Tibial artery (tissue), 4 donors: ENCODE results near the gene TNRC6C.

Source experiments
- DNase-seq, 2 donors: peaks; one replicate each; pipeline ENCODE4 v3.0.0-alpha.2; 2019
- H3K27ac ChIP-seq, 2 donors: fragments of 200-600 bp; sonication (generic) in 1 of 2; 1 replicate in 1 of 2; 2 replicates in 1 of 2; pipeline ENCODE4 v1.5.1; 2018 to 2019; ENCODE audit warnings: mild to moderate bottlenecking in 1 of 2
- H3K27me3 ChIP-seq, 2 donors: fragments of 200-600 bp; sonication (generic) in 1 of 2; one replicate each; pipeline versions ENCODE4 v1.5.1 to v1.6.0; 2016 to 2019
- H3K36me3 ChIP-seq, 3 donors: fragments of 200-600 bp; sonication (generic) in 2 of 3; one replicate each; pipeline ENCODE4 v1.5.1; 2016 to 2019; ENCODE audit warnings: mild to moderate bottlenecking in 2 of 3
- H3K4me1 ChIP-seq, 4 donors: fragments of 200-600 bp; sonication (generic) in 2 of 4; 1 replicate in 3 of 4; 2 replicates in 1 of 4; pipeline ENCODE4 v1.5.1; 2016 to 2019
- H3K4me3 ChIP-seq, 2 donors: fragments of 200-600 bp; sonication (generic) in 1 of 2; 1 replicate in 1 of 2; 2 replicates in 1 of 2; pipeline ENCODE4 v1.5.1; 2018 to 2019; ENCODE audit warnings: mild to moderate bottlenecking in 2 of 2
- H3K9me3 ChIP-seq, 3 donors: fragments of 200-600 bp; sonication (generic) in 1 of 3; one replicate each; pipeline ENCODE4 v1.5.1; 2016 to 2019
- intact Hi-C: fragments of 100-400 bp; cut with DNase I; formaldehyde crosslinking; loops from one replicate; pipeline ENCODE4 v1.15.0; 2023; ENCODE audit warnings: low total_unique reads
- TF ChIP-seq, protein P1 (sequence below), 2 experiments: fragments of 200-600 bp in 1 of 2; fragments of 450-650 bp in 1 of 2; IDR thresholded peaks; one replicate each; pipeline ENCODE4 v1.5.1; 2017 to 2019; ENCODE audit warnings: antibody characterized with exemption in 2 of 2, mild to moderate bottlenecking in 1 of 2, moderate library complexity in 1 of 2

Gene TNRC6C

DNA sequence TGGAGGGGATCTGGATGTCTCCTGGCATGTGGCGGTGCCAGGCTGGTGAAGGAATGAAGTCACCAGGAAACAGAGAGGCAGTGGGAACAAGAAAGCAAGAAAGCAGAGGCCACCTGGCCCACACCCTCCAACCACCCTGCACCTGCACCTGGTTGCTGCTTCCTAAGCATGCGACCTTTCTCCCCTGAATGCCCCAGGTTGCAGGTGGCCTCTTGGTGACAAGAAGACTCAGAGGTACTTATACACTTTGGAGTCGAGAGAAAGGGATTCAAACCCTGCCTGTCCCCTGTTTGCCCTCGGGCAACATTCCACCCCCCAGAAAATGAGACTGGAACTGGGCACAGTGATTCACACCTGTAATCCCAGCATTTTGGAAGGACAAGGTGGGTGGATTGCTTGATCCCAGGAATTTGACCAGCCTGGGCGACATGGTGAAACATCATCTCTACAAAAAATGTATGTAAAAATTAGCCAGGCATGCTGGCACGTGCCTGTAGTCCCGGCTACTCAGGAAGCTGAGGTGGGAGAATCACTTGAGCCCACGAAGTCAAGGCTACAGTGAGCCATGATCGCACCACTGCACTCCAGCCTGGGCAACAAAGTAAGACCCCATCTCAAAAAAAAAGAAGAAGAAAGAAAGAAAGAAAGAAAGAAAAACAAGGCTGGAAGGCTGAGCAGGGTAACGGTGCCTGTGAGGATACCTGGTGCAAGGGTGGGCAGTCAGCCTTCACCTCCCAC lies 34.6 kb upstream of the TNRC6C start:
- DNase-seq: peak in 1 of 2 donors; percentile 19
- peaks cover 0 to 8% (median 2%) of the 10 kb centered on the region in 4 donors for H3K4me1 ChIP-seq
- no peak overlapping the region for H3K4me3 ChIP-seq
- no peak overlapping the region for H3K27ac ChIP-seq
- peaks cover 0 to 5% (median 0%) of the 10 kb centered on the region in 3 donors for H3K9me3 ChIP-seq
- intact Hi-C loops: no loop called here
- peaks cover 0 to 11% of the 10 kb centered on the region in 2 donors for H3K27me3 ChIP-seq
- TF ChIP-seq, protein P1, sequence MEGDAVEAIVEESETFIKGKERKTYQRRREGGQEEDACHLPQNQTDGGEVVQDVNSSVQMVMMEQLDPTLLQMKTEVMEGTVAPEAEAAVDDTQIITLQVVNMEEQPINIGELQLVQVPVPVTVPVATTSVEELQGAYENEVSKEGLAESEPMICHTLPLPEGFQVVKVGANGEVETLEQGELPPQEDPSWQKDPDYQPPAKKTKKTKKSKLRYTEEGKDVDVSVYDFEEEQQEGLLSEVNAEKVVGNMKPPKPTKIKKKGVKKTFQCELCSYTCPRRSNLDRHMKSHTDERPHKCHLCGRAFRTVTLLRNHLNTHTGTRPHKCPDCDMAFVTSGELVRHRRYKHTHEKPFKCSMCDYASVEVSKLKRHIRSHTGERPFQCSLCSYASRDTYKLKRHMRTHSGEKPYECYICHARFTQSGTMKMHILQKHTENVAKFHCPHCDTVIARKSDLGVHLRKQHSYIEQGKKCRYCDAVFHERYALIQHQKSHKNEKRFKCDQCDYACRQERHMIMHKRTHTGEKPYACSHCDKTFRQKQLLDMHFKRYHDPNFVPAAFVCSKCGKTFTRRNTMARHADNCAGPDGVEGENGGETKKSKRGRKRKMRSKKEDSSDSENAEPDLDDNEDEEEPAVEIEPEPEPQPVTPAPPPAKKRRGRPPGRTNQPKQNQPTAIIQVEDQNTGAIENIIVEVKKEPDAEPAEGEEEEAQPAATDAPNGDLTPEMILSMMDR (IDR thresholded peaks at IDR 0.05): no peak
- no peaks in the 10 kb centered on the region for H3K36me3 ChIP-seq

DNA sequence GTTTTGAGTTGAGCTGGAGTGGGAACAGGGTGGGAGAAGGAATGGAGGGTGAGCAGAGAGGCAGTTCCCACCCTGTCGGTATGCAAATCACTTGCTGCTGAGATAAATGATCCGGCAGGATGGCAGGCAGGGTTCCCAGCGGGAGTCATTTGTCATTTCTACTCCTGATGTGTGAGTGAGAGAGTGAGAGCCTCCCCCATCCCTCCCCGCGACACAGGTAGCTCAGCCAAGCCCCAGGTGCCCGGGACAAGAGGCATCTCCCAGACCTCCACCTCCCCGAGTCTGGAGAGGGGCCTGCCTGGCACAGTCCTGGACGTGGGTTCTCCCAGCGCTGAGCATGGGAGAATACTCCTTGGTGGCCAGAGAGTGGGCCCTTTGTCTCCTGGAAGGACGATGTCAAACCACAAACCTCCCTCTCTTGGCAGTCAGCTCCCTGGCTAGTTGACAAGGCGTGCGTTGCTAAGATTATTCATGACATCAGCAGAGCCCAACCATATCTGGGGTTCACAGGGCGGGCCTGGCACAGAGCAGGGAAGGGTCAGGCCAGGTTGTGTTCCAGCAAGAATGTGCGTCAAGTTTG lies 33.7 kb upstream of the TNRC6C start:
- peak; percentile 41 to 74 for DNase-seq
- TF ChIP-seq, protein P1 (IDR thresholded peaks at IDR 0.05): no peak
- Histone ChIP-seq H3K27ac (no peak overlapping the region), H3K36me3 (no peaks in the 10 kb centered on the region), H3K9me3 (peaks cover 0 to 5% (median 0%) of the 10 kb centered on the region in 3 donors), H3K4me1 (peaks cover 0 to 8% (median 2%) of the 10 kb centered on the region in 4 donors), H3K4me3 (no peak overlapping the region), H3K27me3 (peaks cover 0 to 10% of the 10 kb centered on the region in 2 donors)
- intact Hi-C loops: no loop called here

DNA sequence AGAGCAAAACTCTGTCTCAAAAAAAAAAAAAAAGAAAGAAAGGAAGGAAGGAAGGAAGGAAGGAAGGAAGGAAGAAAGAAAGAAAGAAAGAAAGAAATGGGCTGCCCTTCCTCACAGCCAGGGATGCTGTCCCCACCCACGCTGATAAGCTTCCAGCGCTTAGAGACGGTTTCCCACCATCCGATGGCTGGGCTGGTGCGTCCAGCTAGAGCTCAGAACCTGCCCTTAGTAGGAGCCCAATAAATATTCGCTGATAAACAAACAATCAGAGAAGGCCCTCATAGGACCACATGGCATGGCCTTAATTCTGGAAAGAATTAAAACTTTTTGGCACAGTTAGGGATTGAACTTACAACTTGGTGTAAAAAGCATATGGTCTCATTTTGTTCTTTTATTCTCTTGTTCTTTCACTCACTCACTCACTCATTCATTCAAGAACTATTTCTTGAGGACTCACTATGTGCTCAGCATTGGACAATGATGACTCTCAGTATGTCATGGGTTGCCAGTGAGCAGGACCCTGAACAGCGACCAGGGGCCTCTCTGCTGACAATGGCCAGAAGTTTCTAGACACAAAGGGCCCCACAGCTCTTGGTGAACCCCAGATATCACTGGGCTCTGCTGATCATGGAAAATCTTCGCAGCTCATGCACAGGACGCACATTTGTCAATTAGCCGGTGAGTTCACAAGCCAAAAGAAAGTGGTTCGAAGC lies 32.5 kb upstream of the TNRC6C start:
- Histone ChIP-seq H3K27me3 (peaks cover 0 to 14% of the 10 kb centered on the region in 2 donors), H3K36me3 (no peaks in the 10 kb centered on the region), H3K4me1 (peaks cover 0 to 8% (median 2%) of the 10 kb centered on the region in 4 donors), H3K27ac (no peak overlapping the region), H3K9me3 (peaks cover 0 to 5% (median 0%) of the 10 kb centered on the region in 3 donors), H3K4me3 (no peak overlapping the region)
- intact Hi-C loops: no loop called here
- TF ChIP-seq, protein P1 (IDR thresholded peaks at IDR 0.05): no peak
- DNase-seq: no peak

DNA sequence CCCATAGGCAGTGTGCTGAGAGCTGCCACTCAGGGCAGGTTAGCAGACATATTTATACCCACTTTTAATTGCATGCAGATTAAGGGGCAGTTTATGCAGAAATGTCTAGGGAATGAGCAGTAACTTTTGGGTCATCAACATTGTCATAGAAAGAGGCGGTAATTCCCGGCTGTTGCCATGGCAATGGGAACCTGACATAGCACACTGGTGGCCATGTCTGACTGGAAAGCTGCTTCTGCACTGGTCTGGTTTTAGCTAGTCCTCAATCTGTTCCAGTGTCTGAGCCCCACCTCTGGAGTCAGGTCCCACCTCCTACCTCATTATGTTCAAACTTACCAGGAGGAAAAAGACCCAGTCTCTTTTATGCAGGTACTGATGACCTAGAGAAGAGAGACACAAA lies 31.5 kb upstream of the TNRC6C start:
- peaks cover 0 to 8% (median 2%) of the 10 kb centered on the region in 4 donors for H3K4me1 ChIP-seq
- H3K4me3 ChIP-seq: no peak overlapping the region
- DNase-seq: no peak
- H3K36me3 ChIP-seq: no peaks in the 10 kb centered on the region
- H3K27ac ChIP-seq: no peak overlapping the region
- intact Hi-C loops: no loop called here
- H3K9me3 ChIP-seq: peaks cover 0 to 1% (median 0%) of the 10 kb centered on the region in 3 donors
- TF ChIP-seq, protein P1 (IDR thresholded peaks at IDR 0.05): no peak
- peaks cover 0 to 18% of the 10 kb centered on the region in 2 donors for H3K27me3 ChIP-seq

DNA sequence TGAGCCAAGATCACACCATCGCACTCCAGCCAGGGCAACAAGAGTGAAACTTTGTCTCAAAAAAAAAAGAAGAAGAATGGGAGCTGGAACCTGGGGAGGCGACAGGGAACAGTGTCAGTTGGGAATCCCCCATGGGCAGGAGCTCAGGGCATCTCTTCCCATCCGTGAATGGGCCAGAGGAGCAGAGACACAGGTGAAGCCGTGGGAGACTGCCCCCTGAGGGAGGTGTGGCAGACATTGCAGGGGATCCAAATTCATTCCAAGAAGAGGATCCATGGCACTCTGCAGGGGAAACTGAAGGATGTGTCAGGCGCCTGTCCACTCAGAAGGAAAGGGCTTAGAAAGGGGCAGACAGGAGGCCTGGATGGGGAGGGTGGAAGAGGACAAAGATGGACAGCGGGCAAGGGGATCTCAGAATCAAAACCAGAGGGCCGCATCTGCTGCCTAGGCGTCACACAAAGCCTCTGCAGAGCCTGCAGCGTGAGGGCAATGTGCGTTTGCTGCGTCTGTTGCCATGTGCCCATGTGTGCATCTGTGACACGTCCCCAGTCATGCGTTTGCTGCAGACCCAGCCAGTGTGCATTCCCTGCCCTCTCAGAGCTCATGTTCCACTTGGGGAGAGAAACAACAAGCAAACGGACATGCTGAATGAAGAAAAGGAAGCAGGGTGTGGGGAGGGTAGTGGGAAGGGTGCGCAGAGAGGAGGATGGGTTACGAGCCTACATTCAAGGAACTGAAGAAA lies 30.6 kb upstream of the TNRC6C start:
- TF ChIP-seq, protein P1 (IDR thresholded peaks at IDR 0.05): no peak
- Histone ChIP-seq H3K4me1 (peaks cover 0 to 8% (median 2%) of the 10 kb centered on the region in 4 donors), H3K27me3 (peaks cover 0 to 18% of the 10 kb centered on the region in 2 donors)

More for the DNA sequence above, 30.6 kb upstream of the TNRC6C start:
- Histone ChIP-seq H3K4me3 (no peak overlapping the region), H3K9me3 (no peaks in the 10 kb centered on the region), H3K27ac (no peak overlapping the region), H3K36me3 (no peaks in the 10 kb centered on the region)
- intact Hi-C loops: no loop called here
- DNase-seq: peak in 1 of 2 donors; percentile 48
